Endothelial cell of umbilical vein (primary cell): Measurements from ENCODE around the gene KHSRP. TPM values are rescaled to one million over a fixed set of nuclear protein-coding genes. Genes with fewer than 3 reads are reported as not detected.

Experiments used
- BruUV-seq: library from RNA; stranded (reverse); fragments of 400-500 nt; replicated peaks from 2 replicates; lab custom pipeline; 2021; lab: Mats Ljungman, UMichigan
- CTCF ChIA-PET: fragments of 300-600, 350-600 bp; sonication (Branson Sonifier 250); formaldehyde crosslinking; loops from one replicate; lab custom pipeline; 2021; ENCODE audit warnings: antibody characterized with exemption, inconsistent platforms; lab: Charles Lee
- POLR2A ChIA-PET: fragments of 300-600, 350-600 bp; sonication (Branson Sonifier 250); formaldehyde crosslinking; loops from one replicate; lab custom pipeline; 2021; ENCODE audit warnings: antibody characterized with exemption, inconsistent platforms; lab: Charles Lee
- DNase-seq: peaks from one replicate; pipeline ENCODE4 v3.0.0-alpha.2; 2011; ENCODE audit warnings: low read depth, low spot score
- FAIRE-seq: peaks from 2 replicates; lab custom pipeline; 2011; peaks lifted over from hg19 to GRCh38; lab: Jason Lieb, UNC
- H2AFZ ChIP-seq: 2 replicates; pipeline ENCODE4 v1.6.0; 2012; ENCODE audit warnings: low read depth, low read length, control low read depth, inconsistent platforms
- H3K27ac ChIP-seq: 2 replicates; pipeline ENCODE4 v1.5.1; 2011; ENCODE audit warnings: low read depth, mild to moderate bottlenecking, control low read depth, low read length, moderate library complexity; ENCODE audit not compliant: insufficient read depth
- H3K27me3 ChIP-seq, 2 experiments: 2 replicates each; pipeline versions ENCODE4 v1.6.0 to v1.6.1; 2011; ENCODE audit warnings: low read length in 2 of 2, mixed read lengths in 1 of 2; ENCODE audit not compliant: control insufficient read depth in 2 of 2, insufficient read depth in 2 of 2
- H3K36me3 ChIP-seq, 2 experiments: 2 replicates in 1 of 2; 3 replicates in 1 of 2; pipeline ENCODE4 v1.5.1; 2011; ENCODE audit warnings: low read length in 2 of 2, mild to moderate bottlenecking in 1 of 2, moderate library complexity in 1 of 2; ENCODE audit not compliant: control insufficient read depth in 2 of 2, insufficient read depth in 2 of 2; ENCODE audit errors: extremely low read depth in 1 of 2
- H3K4me1 ChIP-seq: 3 replicates; pipeline ENCODE4 v1.5.1; 2011; ENCODE audit warnings: mild to moderate bottlenecking, low read length; ENCODE audit not compliant: control insufficient read depth, insufficient read depth; ENCODE audit errors: extremely low read depth
- H3K4me2 ChIP-seq: 2 replicates; pipeline ENCODE4 v1.6.1; 2011; ENCODE audit warnings: low read length, control low read depth, mixed read lengths; ENCODE audit not compliant: insufficient read depth
- H3K4me3 ChIP-seq, 3 experiments: fragments of 200-600 bp in 1 of 3; sonication (generic), shearing (Covaris generic) in 1 of 3; replicated peaks in 1 of 3; 2 replicates each; pipeline ENCODE4 v1.5.1; 2011 to 2016; ENCODE audit warnings: control low read depth in 3 of 3, low read length in 3 of 3, mild to moderate bottlenecking in 2 of 3, inconsistent platforms in 1 of 3, low read depth in 1 of 3, moderate library complexity in 1 of 3; ENCODE audit not compliant: insufficient read depth in 1 of 3
- H3K79me2 ChIP-seq: 2 replicates; pipeline ENCODE4 v1.6.0; 2012; ENCODE audit warnings: low read length, inconsistent platforms; ENCODE audit not compliant: control insufficient read depth, insufficient read depth
- H3K9ac ChIP-seq: replicated peaks from 2 replicates; pipeline ENCODE3; 2011; ENCODE audit warnings: low read length, control low read depth; ENCODE audit not compliant: insufficient read depth; ENCODE audit errors: extremely low read depth
- H3K9me1 ChIP-seq: replicated peaks from 3 replicates; pipeline ENCODE4 v1.6.0; 2011; ENCODE audit warnings: mild to moderate bottlenecking, low read length; ENCODE audit not compliant: control insufficient read depth, insufficient read depth; ENCODE audit errors: extremely low read depth
- H3K9me3 ChIP-seq: replicated peaks from 2 replicates; pipeline ENCODE4 v1.5.1; 2012; ENCODE audit warnings: low read length, inconsistent platforms; ENCODE audit not compliant: control insufficient read depth, insufficient read depth
- H4K20me1 ChIP-seq: replicated peaks from 2 replicates; pipeline ENCODE3; 2011; ENCODE audit warnings: mild to moderate bottlenecking, low read length; ENCODE audit not compliant: control insufficient read depth, insufficient read depth; ENCODE audit errors: extremely low read depth
- CTCF ChIP-seq, 2 donors: IDR thresholded peaks; 1 replicate in 1 of 2; 2 replicates in 1 of 2; pipeline ENCODE4 v1.5.1; 2011; ENCODE audit warnings: low read length in 2 of 2, mild to moderate bottlenecking in 2 of 2, moderate library complexity in 2 of 2, control low read depth in 1 of 2, inconsistent platforms in 1 of 2, low read depth in 1 of 2; ENCODE audit not compliant: insufficient read depth in 1 of 2; ENCODE audit errors: extremely low read depth in 1 of 2
- EZH2 ChIP-seq: IDR thresholded peaks from 2 replicates; pipeline ENCODE4 v1.6.1; 2012; ENCODE audit warnings: borderline replicate concordance, low read depth, mild to moderate bottlenecking, moderate library complexity, low read length, inconsistent platforms; ENCODE audit not compliant: severe bottlenecking
- FOS ChIP-seq: IDR thresholded peaks from 2 replicates; pipeline ENCODE4 v1.6.1; 2011; ENCODE audit warnings: mild to moderate bottlenecking, low read length, moderate library complexity, borderline replicate concordance; ENCODE audit not compliant: insufficient read depth
- GATA2 ChIP-seq: IDR thresholded peaks from 2 replicates; pipeline ENCODE4 v1.7.0; 2011; ENCODE audit warnings: low read depth, mild to moderate bottlenecking, moderate library complexity, mixed read lengths, low read length; ENCODE audit not compliant: insufficient read length, insufficient read depth
- JUN ChIP-seq: IDR thresholded peaks from 2 replicates; pipeline ENCODE4 v1.6.1; 2011; ENCODE audit warnings: borderline replicate concordance, low read depth; ENCODE audit not compliant: insufficient read length, insufficient read depth
- MAX ChIP-seq: IDR thresholded peaks from 2 replicates; pipeline ENCODE4 v1.6.1; 2011; ENCODE audit not compliant: insufficient read depth, insufficient read length
- MYC ChIP-seq: IDR thresholded peaks from one replicate; pipeline ENCODE4 v1.6.1; 2011; ENCODE audit warnings: mild to moderate bottlenecking, low read depth, low read length
- POLR2A ChIP-seq: IDR thresholded peaks from 2 replicates; pipeline ENCODE4 v1.6.1; 2012; ENCODE audit warnings: low read depth, mild to moderate bottlenecking, control low read depth, low read length
- POLR2AphosphoS5 ChIP-seq: IDR thresholded peaks from 2 replicates; pipeline ENCODE4 v1.6.1; 2012; ENCODE audit warnings: low read depth, mild to moderate bottlenecking, control low read depth, low read length, moderate library complexity; ENCODE audit not compliant: insufficient read depth
- dilution Hi-C: fragments of 300-500 bp; cut with MboI; formaldehyde crosslinking; loops from one replicate; pipeline ENCODE4 v1.15.0; 2019; ENCODE audit warnings: low sequenced_read_pairs; ENCODE audit not compliant: extremely low pct_ligation_motif_present
- intact Hi-C: fragments of 100-400 bp; cut with micrococcal nuclease; formaldehyde crosslinking; loops from one replicate; pipeline ENCODE4 v1.10.0; 2022
- polyA plus RNA-seq, 4 experiments: library from polyadenylated mRNA; depleted of rRNA in 3 of 4; stranded (reverse) in 3 of 4; unstranded in 1 of 4; fragments of >200 nt; gene quantifications; 2 replicates each; pipeline versions ENCODE4 v1.2.1 to v1.2.3, GENCODE V29; 2011 to 2012; ENCODE audit warnings: missing spikeins in 1 of 4
- total RNA-seq: library from RNA; stranded (reverse); gene quantifications from 2 replicates; pipeline ENCODE4 v1.2.3, GENCODE V29; 2021

The KHSRP gene
- total and polyA plus RNA-seq, 2 donors (not counting 3 experiments of a cell fraction or from before 2014, with no cell fraction given), result 98.3 to 372 TPM

- Histone ChIP-seq H3K27ac (no peak within 1 kb of the TSS), H3K36me3 (no peaks in the 10 kb centered on the region), H3K4me3 (no peak within 1 kb of the TSS), H4K20me1 (no peaks in the 10 kb centered on the region), H3K27me3 (no peaks in the 10 kb centered on the region), H2AFZ (no peak within 1 kb of the TSS), H3K9me1 (no peaks in the 10 kb centered on the region), H3K9me3 (no peaks in the 10 kb centered on the region), H3K4me1 (no peaks in the 10 kb centered on the region), H3K4me2 (no peak within 1 kb of the TSS), H3K9ac (no peak within 1 kb of the TSS), H3K79me2 (no peaks in the 10 kb centered on the region)
- dilution Hi-C loops (no loop called here), intact Hi-C loops (no loop called here)
- BruUV-seq, result no TSS peak
- TF ChIP-seq POLR2A (no peak), GATA2 (no peak), POLR2AphosphoS5 (no peak), MYC (no peak), JUN (no peak), CTCF (IDR thresholded peaks at IDR 0.05; ENCODE audit: extremely low read depth in 1 of 2, insufficient read depth in 1 of 2, low read depth in 1 of 2, low read length in 2 of 2) (no peak), FOS (no peak), EZH2 (no peak), MAX (no peak)
- FAIRE-seq (no peak), DNase-seq (no peak)
- ChIA-PET POLR2A (no interaction called here), CTCF (no interaction called here)
Observed at GRCh38 chr19:6433663-6434062, 9.1 kb upstream of the KHSRP start, which contains the start of gene SLC25A41. SLC25A41 (minus strand) TSS chr19:6433763; CDS start chr19:6433693, 70 bp downstream.
